ENCODE results near the gene TAPT1. TPM values are rescaled to one million over a fixed set of nuclear protein-coding genes. Genes with fewer than 3 reads are reported as not detected.
"Not testable (repeated sequence)": the region's sequence is repeated elsewhere in the genome, so short reads cannot be mapped to it uniquely, and the experiment has no call there.

The TAPT1 gene
- total RNA-seq, 2 experiments from 2014 or later, result 35.6 TPM

DNA sequence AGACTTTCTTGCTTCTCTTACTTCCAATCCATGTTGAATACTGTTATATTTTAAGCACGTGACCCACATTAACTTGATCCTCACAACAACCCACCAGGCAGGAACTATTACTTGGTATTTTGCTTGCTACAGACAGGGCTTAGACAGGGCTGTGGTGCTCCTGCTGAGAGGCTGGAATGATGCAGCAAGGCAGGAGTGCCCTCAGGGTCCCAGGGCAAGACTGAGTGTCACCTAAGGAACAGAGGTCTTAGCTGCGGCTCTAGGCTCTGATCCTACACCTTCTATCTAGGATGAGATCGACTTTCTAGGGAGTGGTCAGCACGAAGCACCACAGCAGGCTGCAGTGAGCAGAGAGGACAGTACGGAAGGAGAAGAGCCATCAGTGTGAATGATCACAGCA is 20.0 kb downstream of the TAPT1 start:
- H3K4me1 Mint-ChIP-seq (ENCODE audit: low read depth), result peaks cover 37% of the 10 kb centered on the region
- H3K4me3 Mint-ChIP-seq, result no peak overlapping the region
- H3K9me3 Mint-ChIP-seq, result no peaks in the 10 kb centered on the region
- CTCF ChIA-PET, result interaction anchor here (0.6 to 2.7 kb wide), 23 partner anchors 8 to 191 kb away, joined by 3 to 15 read pairs (median 5); no protein-coding TSS in a partner anchor
- H3K27me3 Mint-ChIP-seq, result no peaks in the 10 kb centered on the region
- intact Hi-C loops (cut with micrococcal nuclease), result loop anchor here (5.0 kb wide), 1 partner anchor 124 kb away; the partner anchor contains the start of gene PROM1
- H3K36me3 Mint-ChIP-seq, result peaks cover 24% of the 10 kb centered on the region
- no peak for DNase-seq
- POLR2A ChIA-PET, result no interaction called here
- H3K27ac Mint-ChIP-seq, result no peak overlapping the region

DNA sequence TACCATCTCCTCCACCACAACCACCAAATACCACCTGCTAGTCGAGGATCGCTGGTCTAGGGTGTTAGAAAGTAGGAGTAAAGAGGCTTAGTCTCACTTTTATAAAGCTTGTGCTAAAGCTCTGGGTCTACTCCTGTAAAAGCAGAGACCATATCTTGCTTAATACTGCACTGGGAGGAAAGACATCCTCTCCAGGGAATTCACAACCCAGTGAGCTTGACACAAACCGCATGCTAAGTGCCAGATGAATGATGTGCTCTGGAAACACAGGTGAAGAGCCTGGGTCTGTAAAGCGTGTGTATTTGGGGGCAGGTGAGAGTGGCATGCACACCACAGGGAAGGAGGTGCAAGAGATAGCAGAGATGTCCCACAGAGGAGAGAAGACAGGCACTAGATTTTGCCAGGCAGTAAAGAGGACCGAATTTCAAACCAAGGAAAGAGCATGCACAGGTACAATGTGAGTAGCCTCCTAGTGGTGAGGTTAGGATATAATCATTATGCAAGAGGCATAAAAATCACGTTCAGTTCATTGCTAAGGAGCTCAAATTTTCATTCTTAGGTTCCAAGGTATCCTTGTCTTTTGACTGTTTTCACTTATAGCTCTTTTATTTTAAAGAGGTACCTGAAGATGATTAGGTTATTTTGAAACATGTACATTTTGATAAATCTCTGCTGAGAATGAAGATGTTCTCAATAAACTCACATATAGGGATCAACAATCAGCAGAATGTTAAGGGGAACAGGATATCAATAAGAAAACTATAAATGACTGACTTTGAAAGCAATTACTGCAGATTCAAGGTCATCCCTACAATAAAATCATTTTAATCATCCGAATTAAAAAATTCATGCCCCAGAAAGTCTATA is 20.7 kb downstream of the TAPT1 start:
- Mint-ChIP-seq H3K4me3 (no peak overlapping the region), H3K36me3 (peaks cover 23% of the 10 kb centered on the region), H3K4me1 (ENCODE audit: low read depth) (peaks cover 37% of the 10 kb centered on the region), H3K27me3 (no peaks in the 10 kb centered on the region), H3K9me3 (no peaks in the 10 kb centered on the region), H3K27ac (no peak overlapping the region)
- DNase-seq, result no peak
- intact Hi-C loops (cut with micrococcal nuclease), result loop anchor here (2.0 to 5.0 kb wide), 2 partner anchors 59 to 123 kb away; partner anchors contain the start of gene PROM1
- ChIA-PET CTCF (interaction anchor here (0.6 to 2.7 kb wide), 26 partner anchors 9 to 190 kb away, joined by 3 to 15 read pairs (median 4); no protein-coding TSS in a partner anchor), POLR2A (no interaction called here)

DNA sequence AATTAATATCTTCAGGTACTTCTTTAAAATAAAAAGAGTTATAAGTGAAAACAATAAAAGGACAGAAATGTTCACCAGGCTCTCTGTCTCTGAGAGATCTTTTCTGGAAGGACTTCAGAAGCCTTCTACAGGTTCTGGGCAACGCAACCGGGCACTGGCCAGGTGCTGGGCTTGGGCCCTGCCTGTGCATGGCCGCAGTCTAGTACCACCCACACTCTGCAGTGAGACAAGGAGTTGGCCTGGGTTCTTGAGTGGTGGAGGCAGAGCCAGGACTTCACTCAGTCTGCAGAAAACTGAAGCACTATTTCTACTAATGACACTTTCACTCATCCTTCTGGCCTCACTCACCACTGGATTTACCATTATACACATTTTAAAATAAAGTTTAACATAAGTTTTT is 21.8 kb downstream of the TAPT1 start:
- Mint-ChIP-seq H3K9me3 (no peaks in the 10 kb centered on the region), H3K36me3 (peaks cover 20% of the 10 kb centered on the region), H3K4me3 (no peak overlapping the region), H3K27ac (no peak overlapping the region), H3K4me1 (ENCODE audit: low read depth) (peaks cover 37% of the 10 kb centered on the region), H3K27me3 (no peaks in the 10 kb centered on the region)
- ChIA-PET CTCF (no interaction called here), POLR2A (no interaction called here)
- DNase-seq, result no peak
- intact Hi-C loops (cut with micrococcal nuclease), result loop anchor here (2.0 kb wide), 1 partner anchor 60 kb away; no protein-coding TSS in a partner anchor

DNA sequence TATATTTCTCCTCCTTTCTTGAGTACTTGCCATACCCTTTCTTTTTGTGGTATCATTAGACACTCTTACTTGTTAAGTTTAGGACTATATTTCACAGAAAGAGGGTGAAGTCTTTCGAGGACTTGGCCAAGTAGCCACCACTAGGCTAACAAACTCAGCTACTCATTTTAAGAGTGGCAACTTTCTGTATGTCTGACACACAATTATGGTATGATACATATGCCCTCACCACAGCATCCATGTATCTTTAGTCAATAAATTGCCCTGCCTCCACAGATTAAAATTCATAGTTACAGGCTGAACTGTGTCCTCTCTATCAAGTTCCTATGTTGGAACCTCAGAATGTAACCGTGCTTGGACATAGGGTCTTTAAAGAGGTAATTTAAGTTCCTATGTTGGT is 23.2 kb downstream of the TAPT1 start:
- no peak for DNase-seq
- Mint-ChIP-seq H3K4me1 (ENCODE audit: low read depth) (peaks cover 37% of the 10 kb centered on the region), H3K27me3 (no peaks in the 10 kb centered on the region), H3K9me3 (no peaks in the 10 kb centered on the region), H3K4me3 (no peak overlapping the region), H3K36me3 (peaks cover 19% of the 10 kb centered on the region), H3K27ac (no peak overlapping the region)
- CTCF ChIA-PET, result no interaction called here
- intact Hi-C loops (cut with micrococcal nuclease), result no loop called here
- POLR2A ChIA-PET, result no interaction called here

DNA sequence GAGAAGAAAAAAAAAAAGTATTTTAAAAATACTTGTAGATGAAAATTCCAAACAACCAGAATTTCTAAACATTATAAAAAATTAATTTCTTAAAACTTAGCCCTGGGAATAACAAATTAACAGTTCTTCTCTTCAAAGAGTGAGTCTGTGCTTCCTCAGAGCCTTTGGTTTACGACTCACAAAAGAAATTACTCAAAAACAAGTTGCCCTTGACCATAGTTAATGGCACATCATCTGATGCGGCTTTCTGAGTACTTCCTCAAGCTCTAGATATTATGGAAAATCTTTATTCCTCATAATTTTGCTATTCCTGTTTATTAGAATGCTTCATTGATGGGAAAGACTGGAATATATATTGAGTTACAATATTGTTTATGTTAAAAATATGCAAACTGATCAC is 23.7 kb downstream of the TAPT1 start:
- H3K9me3 Mint-ChIP-seq, result no peaks in the 10 kb centered on the region
- H3K4me3 Mint-ChIP-seq, result no peak overlapping the region
- ChIA-PET POLR2A (interaction anchor here (0.7 kb wide), 1 partner anchor 9 kb away, joined by 3 read pairs; no protein-coding TSS in a partner anchor), CTCF (interaction anchor here (0.9 to 1.4 kb wide), 2 partner anchors 9 to 176 kb away, joined by 3 to 5 read pairs; no protein-coding TSS in a partner anchor)
- no peak for DNase-seq
- peaks cover 17% of the 10 kb centered on the region for H3K36me3 Mint-ChIP-seq
- intact Hi-C loops (cut with micrococcal nuclease), result no loop called here
- peaks cover 37% of the 10 kb centered on the region for H3K4me1 Mint-ChIP-seq (ENCODE audit: low read depth)
- no peaks in the 10 kb centered on the region for H3K27me3 Mint-ChIP-seq
- no peak overlapping the region for H3K27ac Mint-ChIP-seq

DNA sequence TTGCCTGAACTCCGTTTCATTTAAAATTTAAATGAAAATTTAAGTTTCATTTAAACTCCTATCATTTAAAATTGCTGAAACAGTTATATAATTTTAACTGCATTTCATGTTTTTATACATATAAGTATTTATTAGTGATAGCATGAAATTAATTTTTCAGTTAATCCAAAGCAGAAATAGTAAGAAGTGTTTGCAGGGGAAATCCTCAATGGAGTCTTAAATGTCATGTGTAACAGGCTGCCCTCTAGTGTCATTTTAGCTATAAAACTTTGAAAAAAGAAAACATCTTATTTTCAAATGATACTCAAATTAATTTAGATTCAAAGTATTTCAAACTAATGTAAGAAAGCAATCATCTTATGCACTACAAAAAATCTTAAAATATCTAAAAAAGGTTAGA is 27.2 kb downstream of the TAPT1 start:
- intact Hi-C loops (cut with micrococcal nuclease), result loop anchor here (1.0 kb wide), 1 partner anchor 173 kb away; no protein-coding TSS in a partner anchor
- Mint-ChIP-seq H3K27me3 (no peaks in the 10 kb centered on the region), H3K4me3 (no peak overlapping the region), H3K36me3 (peaks cover 6% of the 10 kb centered on the region), H3K9me3 (no peaks in the 10 kb centered on the region), H3K27ac (no peak overlapping the region), H3K4me1 (ENCODE audit: low read depth) (peaks cover 26% of the 10 kb centered on the region)
- POLR2A ChIA-PET, result no interaction called here
- DNase-seq, result no peak
- CTCF ChIA-PET, result interaction anchor here (1.0 to 2.1 kb wide), 10 partner anchors 13 to 173 kb away, joined by 3 to 13 read pairs (median 4); no protein-coding TSS in a partner anchor

DNA sequence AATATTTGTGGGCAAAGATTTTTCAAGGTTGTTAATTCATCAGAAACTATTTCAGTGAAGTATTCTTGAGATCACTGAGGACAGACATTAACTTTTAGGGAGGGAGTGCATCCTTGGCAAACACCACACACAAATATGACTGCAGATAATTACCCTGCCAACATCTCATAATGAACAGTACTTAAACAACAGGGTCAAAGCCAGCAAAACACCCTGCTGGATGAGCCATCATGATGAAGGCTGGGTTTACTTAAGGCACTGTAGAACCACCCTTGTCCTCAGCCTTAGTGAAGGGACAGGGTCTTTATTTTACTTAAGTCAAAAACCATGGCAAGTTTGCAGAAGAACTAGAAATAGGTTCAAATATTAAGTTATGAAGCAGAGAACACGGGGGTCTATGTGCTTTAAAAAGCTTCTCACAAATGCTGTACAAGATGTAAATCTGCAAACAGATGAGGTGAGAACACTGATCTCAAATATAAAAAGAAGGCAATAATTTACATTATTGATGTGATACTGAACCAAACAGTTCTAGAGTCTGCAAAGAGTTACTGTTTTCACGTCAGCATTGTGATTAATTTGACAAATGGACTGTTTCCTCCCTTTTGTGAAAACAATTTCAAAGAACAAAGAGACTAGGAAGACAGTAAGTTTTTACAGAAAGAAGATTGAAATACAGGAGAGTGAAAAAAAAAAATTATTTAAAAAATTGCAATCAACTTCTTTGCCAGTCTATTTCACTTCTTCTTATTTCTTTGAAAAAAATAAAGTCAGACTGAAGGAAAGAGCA is 28.2 kb downstream of the TAPT1 start:
- H3K27me3 Mint-ChIP-seq, result no peaks in the 10 kb centered on the region
- ChIA-PET CTCF (interaction anchor here (0.7 to 2.1 kb wide), 5 partner anchors 7 to 170 kb away, joined by 3 to 13 read pairs (median 7); no protein-coding TSS in a partner anchor), POLR2A (no interaction called here)
- no peak overlapping the region for H3K27ac Mint-ChIP-seq
- H3K4me1 Mint-ChIP-seq (ENCODE audit: low read depth), result peaks cover 21% of the 10 kb centered on the region
- intact Hi-C loops (cut with micrococcal nuclease), result no loop called here
- H3K36me3 Mint-ChIP-seq, result peaks cover 8% of the 10 kb centered on the region
- no peak for DNase-seq
- no peak overlapping the region for H3K4me3 Mint-ChIP-seq
- H3K9me3 Mint-ChIP-seq, result no peaks in the 10 kb centered on the region

DNA sequence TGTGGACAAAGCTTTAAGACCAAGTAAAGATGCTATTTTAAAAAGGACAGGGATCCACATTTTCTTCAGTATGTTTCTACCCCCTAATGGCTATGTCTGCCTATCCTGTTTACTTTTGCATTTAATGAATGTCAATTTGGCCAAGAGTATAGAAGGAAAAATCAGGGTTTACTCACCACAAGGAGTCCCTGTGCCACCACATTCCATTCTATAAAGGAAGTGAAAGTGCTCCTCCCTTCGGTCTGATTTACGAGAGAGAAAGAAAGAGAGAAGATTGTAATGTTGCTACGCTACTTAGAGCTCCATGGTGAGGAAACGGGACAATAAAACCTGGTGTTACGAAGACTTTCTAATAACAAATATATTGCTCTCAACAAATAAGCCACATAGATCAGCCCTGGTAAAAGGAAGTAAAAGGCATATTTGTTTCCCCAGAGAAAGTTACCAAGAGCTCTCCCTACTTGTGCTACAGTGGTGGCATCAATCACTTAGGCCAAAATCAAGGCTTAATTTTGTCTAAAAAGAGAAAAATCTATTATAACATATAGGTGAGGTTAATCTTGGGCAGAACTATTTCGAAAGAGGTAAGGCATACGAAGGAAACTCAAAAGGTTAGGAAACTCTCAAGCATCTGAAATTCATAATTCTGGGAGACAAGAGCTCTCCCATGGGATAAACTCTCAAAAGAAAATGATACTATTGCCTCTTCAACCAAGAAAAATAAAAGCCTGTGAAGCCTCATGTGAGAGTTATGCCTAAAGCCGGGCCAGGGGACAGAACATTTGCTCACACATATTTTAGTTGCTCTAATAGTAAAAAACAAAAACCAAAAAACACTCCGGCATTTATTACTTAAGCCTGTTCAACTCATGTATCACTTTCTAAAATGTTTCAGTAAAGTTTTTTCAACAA is 29.5 kb downstream of the TAPT1 start:
- Mint-ChIP-seq H3K9me3 (no peaks in the 10 kb centered on the region), H3K36me3 (peaks cover 9% of the 10 kb centered on the region), H3K4me3 (no peak overlapping the region), H3K27ac (no peak overlapping the region), H3K4me1 (ENCODE audit: low read depth) (peaks cover 16% of the 10 kb centered on the region), H3K27me3 (no peaks in the 10 kb centered on the region)
- ChIA-PET POLR2A (no interaction called here), CTCF (interaction anchor here (1.2 to 2.0 kb wide), 2 partner anchors 9 to 68 kb away, joined by 5 to 11 read pairs; no protein-coding TSS in a partner anchor)
- DNase-seq, result no peak
- intact Hi-C loops (cut with micrococcal nuclease), result no loop called here

DNA sequence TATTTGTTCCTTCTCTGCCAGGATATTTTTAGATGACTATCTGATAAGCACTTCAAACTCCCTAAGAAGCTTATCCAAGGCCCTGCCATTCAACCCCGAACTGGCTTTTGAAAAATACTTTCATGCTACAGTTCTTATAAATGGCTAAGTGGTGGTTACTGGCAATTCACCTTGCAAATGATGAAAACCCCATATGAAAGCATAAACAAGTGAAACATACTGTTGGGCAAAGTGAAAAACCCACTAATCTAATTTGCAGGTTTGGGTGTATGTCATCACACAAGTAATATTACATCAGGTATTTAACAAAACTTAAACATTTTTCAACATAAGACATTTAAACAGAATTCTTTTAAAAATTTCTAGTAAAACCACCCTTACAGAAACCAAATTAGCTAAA is 31.1 kb downstream of the TAPT1 start:
- Mint-ChIP-seq H3K36me3 (peaks cover 14% of the 10 kb centered on the region), H3K4me1 (ENCODE audit: low read depth) (peaks cover 16% of the 10 kb centered on the region), H3K9me3 (no peaks in the 10 kb centered on the region), H3K27ac (no peak overlapping the region), H3K27me3 (no peaks in the 10 kb centered on the region), H3K4me3 (no peak overlapping the region)
- POLR2A ChIA-PET, result no interaction called here
- DNase-seq, result no peak
- CTCF ChIA-PET, result interaction anchor here (0.7 kb wide), 1 partner anchor 11 kb away, joined by 5 read pairs; no protein-coding TSS in a partner anchor
- intact Hi-C loops (cut with micrococcal nuclease), result no loop called here

DNA sequence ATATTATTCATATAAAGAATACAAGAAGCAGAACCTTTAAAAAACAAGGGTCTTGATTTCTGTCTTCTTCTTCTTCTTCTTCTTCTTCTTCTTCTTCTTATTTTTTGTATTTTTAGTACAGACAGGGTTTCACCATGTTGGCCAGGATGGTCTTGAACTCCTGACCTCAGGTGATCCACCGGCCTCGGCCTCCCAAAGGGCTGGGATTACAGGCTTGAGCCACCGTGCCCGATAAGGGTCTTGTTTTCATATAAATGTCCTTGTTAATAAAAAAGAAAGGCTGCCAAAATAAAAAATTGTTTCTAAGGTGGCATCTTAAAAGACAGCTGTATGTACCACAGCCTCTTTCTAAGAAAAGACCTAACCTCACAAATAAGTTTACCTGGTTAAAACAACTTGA is 31.5 kb downstream of the TAPT1 start:
- H3K27ac Mint-ChIP-seq; H3K27me3 Mint-ChIP-seq; DNase-seq; H3K4me3 Mint-ChIP-seq; POLR2A ChIA-PET; H3K9me3 Mint-ChIP-seq; intact Hi-C loops (cut with micrococcal nuclease): not testable (repeated sequence)
- peaks cover 14% of the 10 kb centered on the region for H3K36me3 Mint-ChIP-seq
- peaks cover 16% of the 10 kb centered on the region for H3K4me1 Mint-ChIP-seq (ENCODE audit: low read depth)
- CTCF ChIA-PET, result interaction anchor here (0.7 kb wide), 1 partner anchor 11 kb away, joined by 5 read pairs; no protein-coding TSS in a partner anchor

DNA sequence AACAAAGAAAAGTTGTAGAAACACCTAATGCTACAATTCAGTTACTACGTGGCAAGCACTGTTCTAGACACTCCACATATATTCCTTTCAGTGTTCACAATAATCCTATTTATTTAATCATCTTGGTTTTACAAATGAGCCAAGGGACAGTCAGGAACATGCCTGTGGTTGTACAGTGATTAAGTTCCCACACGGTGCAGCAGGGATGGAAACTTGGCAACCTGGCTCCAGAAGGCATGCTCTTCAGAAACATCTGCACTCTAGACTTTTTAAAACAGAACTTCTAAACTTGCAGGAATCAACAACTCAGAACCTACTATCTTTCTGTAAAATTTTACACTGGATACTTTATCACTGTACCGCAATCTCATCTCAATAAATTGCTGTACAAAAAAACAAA is 32.1 kb downstream of the TAPT1 start:
- Mint-ChIP-seq H3K27ac (no peak overlapping the region), H3K36me3 (peaks cover 19% of the 10 kb centered on the region), H3K4me1 (ENCODE audit: low read depth) (peaks cover 16% of the 10 kb centered on the region), H3K27me3 (no peaks in the 10 kb centered on the region), H3K9me3 (no peaks in the 10 kb centered on the region), H3K4me3 (no peak overlapping the region)
- ChIA-PET CTCF (interaction anchor here (0.9 to 1.3 kb wide), 2 partner anchors 8 to 11 kb away, joined by 3 to 5 read pairs; no protein-coding TSS in a partner anchor), POLR2A (no interaction called here)
- DNase-seq, result no peak
- intact Hi-C loops (cut with micrococcal nuclease), result no loop called here
